Activated T-cell treated with anti-CD3 and anti-CD28 coated beads, Interleukin-2, amount 50 U/mL, for 24 hours (primary cell): ENCODE results near the gene EHBP1L1.

Experiments used
- DNase-seq: peaks from one replicate; pipeline ENCODE4 v3.0.0-alpha.2; 2020
- H3K27ac Mint-ChIP-seq: 2 replicates; pipeline ENCODE4 v1.8.0; 2020; ENCODE audit warnings: mild to moderate bottlenecking, mixed read lengths
- H3K27me3 Mint-ChIP-seq: 2 replicates; pipeline ENCODE4 v1.8.0; 2020; ENCODE audit warnings: mixed read lengths
- H3K36me3 Mint-ChIP-seq: 2 replicates; pipeline ENCODE4 v1.8.0; 2020; ENCODE audit warnings: low read depth, mixed read lengths
- H3K4me1 Mint-ChIP-seq: 2 replicates; pipeline ENCODE4 v1.8.0; 2020; ENCODE audit warnings: low read depth, mixed read lengths
- H3K4me3 Mint-ChIP-seq: 2 replicates; pipeline ENCODE4 v1.8.0; 2020; ENCODE audit warnings: mild to moderate bottlenecking, moderate library complexity, mixed read lengths
- H3K9me3 Mint-ChIP-seq: 2 replicates; pipeline ENCODE4 v1.8.0; 2020; ENCODE audit warnings: mixed read lengths

Gene EHBP1L1

GRCh38 chr11:65539744-65540289 lies 36.0 kb upstream of the EHBP1L1 start:
- peaks cover 28% of the 10 kb centered on the region for H3K4me1 Mint-ChIP-seq
- H3K27me3 Mint-ChIP-seq = no peaks in the 10 kb centered on the region
- peak overlapping the region; percentile 93 for H3K27ac Mint-ChIP-seq
- H3K9me3 Mint-ChIP-seq = no peaks in the 10 kb centered on the region
- peak overlapping the region; percentile 80 for H3K4me3 Mint-ChIP-seq
- no peak for DNase-seq
- H3K36me3 Mint-ChIP-seq = peaks cover 55% of the 10 kb centered on the region

DNA sequence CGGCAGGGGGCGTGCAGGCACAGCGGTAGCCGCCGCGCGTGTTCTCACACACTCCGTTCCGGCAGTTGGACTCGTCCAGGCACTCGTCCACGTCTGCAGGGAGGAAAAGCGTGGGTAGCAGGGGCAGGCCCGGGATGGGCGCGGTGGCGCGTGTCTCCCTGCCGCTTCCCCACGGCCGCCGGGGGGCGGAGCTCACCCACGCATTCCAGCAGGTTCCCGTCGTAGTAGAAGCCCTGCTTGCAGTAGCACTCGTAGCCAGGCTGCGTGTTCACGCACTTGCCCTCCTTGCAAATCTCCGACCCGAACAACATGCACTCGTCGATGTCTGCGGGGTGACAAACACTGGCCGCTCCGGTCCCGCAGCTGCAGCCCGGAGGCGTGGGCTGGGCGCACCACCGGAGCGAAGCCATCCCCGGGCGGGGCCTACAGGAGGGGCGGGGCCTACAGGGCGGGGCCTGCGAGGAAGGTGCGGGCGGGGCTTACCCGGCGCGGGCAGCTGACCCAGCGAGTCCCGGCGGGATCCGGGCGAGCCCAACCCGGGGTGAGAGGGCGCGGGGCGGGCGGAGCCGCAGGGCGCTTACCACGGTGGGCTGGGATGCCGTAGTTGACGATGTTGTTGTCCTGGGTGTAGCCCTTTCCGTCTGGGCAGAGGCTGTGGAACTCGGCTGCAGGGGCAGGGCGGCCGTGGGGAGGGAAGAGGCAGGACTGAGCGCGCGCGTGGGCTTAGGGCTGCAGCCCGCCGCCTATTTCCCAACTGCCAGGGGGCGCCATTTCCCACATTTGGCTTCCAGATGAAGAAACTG lies 35.4 kb upstream of the EHBP1L1 start:
- no peaks in the 10 kb centered on the region for H3K27me3 Mint-ChIP-seq
- H3K9me3 Mint-ChIP-seq = no peaks in the 10 kb centered on the region
- H3K27ac Mint-ChIP-seq = peak overlapping the region; percentile 93
- H3K36me3 Mint-ChIP-seq = peaks cover 51% of the 10 kb centered on the region
- H3K4me3 Mint-ChIP-seq = peak overlapping the region; percentile 80
- peaks cover 35% of the 10 kb centered on the region for H3K4me1 Mint-ChIP-seq
- DNase-seq = peak; percentile 93

GRCh38 chr11:65541093-65541982 lies 34.5 kb upstream of the EHBP1L1 start:
- DNase-seq = no peak
- H3K36me3 Mint-ChIP-seq = peaks cover 45% of the 10 kb centered on the region
- peaks cover 43% of the 10 kb centered on the region for H3K4me1 Mint-ChIP-seq
- no peaks in the 10 kb centered on the region for H3K9me3 Mint-ChIP-seq
- H3K27ac Mint-ChIP-seq = peak overlapping the region; percentile 93
- peak overlapping the region; percentile 80 for H3K4me3 Mint-ChIP-seq
- no peaks in the 10 kb centered on the region for H3K27me3 Mint-ChIP-seq

- Mint-ChIP-seq H3K36me3 (peaks cover 34% of the 10 kb centered on the region), H3K27me3 (no peaks in the 10 kb centered on the region), H3K4me3 (no peak overlapping the region), H3K9me3 (no peaks in the 10 kb centered on the region), H3K27ac (peak overlapping the region; percentile 67), H3K4me1 (peaks cover 54% of the 10 kb centered on the region)
- no peak for DNase-seq
These were observed 33.0 kb upstream of the EHBP1L1 start for GRCh38 chr11:65542738-65543390.

DNA sequence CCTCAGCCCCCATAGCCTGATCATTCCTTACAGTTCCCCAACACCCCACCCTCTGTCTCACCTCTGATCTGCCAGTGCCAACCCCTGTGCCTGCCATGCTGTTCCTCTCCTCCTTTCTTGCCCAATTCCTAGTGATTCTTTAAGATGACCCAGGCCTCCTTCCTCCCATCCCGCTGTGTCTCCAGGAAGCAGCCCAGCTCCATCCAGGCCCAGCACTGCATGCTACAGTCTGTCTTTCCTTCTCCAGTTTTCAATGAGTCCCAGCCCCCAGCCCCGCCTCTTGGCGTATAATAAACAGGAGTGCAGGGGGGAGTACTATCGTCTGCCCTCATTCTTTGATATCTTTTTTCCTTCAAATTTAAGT lies 30.0 kb upstream of the EHBP1L1 start:
- H3K9me3 Mint-ChIP-seq = no peaks in the 10 kb centered on the region
- H3K4me3 Mint-ChIP-seq = peak overlapping the region; percentile 66

GRCh38 chr11:65546217-65546958 lies 29.5 kb upstream of the EHBP1L1 start:
- peak overlapping the region; percentile 89 for H3K27ac Mint-ChIP-seq
- peaks cover 42% of the 10 kb centered on the region for H3K36me3 Mint-ChIP-seq
- H3K27me3 Mint-ChIP-seq = no peaks in the 10 kb centered on the region
- no peaks in the 10 kb centered on the region for H3K9me3 Mint-ChIP-seq
- DNase-seq = peak; percentile 99
- peaks cover 58% of the 10 kb centered on the region for H3K4me1 Mint-ChIP-seq
- H3K4me3 Mint-ChIP-seq = peak overlapping the region; percentile 68

More for the DNA sequence above, 30.0 kb upstream of the EHBP1L1 start:
- DNase-seq = no peak
- Mint-ChIP-seq H3K27me3 (no peaks in the 10 kb centered on the region), H3K36me3 (peaks cover 37% of the 10 kb centered on the region), H3K4me1 (peaks cover 62% of the 10 kb centered on the region), H3K27ac (peak overlapping the region; percentile 83)

DNA sequence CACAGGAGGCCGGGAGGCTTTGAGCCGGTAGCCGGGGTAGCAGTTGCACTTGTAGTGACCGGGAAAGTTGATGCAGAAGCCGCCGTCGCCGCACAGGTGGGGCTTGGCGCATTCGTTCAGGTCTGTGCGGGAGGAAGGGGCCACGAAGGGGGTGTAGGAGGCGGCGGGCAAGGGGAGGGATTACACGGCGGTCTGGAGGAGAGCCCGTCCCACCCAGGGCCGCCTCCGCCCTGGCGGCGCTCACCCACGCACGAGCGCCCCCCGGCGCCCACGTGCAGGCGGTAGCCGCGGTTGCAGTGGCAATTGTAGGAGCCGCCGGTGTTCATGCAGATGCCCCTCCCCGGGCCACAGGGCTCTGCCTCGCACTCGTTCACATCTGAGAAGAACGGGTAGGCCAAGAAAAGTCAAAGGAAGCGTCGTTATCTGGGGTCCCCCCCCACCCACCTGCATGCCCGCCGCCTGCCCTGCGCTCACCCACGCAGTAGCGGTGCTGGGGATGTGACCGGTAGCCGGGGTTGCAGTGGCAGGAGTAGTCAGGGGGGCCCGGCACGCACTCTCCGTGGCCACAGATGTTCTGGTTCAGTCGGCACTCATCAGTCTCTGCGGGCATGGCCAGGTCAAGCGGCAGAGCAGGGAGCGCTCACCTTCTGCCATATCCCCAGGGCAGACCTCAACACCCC lies 28.3 kb upstream of the EHBP1L1 start:
- no peak for DNase-seq

DNA sequence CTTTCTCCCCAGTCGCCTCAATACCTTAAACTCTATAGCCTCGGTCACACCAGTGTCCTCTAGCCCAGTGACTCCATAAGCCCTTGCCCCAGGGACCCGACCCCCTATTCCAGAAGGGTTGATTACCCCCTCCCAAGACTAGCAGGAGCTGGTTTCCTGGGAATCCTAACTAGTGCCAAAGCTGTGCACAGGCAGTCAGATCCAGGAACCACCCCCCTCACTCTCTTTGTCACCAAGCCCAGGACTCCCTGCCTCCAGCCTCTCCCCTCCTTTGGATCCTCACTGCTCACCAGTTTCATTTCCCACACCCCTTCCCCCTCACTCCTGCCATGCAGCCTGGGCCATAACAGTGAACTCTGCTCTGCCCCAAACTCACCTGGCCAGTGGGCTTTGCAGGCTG lies 27.5 kb upstream of the EHBP1L1 start:
- no peak for DNase-seq
- no peaks in the 10 kb centered on the region for H3K27me3 Mint-ChIP-seq
- H3K9me3 Mint-ChIP-seq = no peaks in the 10 kb centered on the region
- H3K27ac Mint-ChIP-seq = no peak overlapping the region
- H3K4me1 Mint-ChIP-seq = peaks cover 69% of the 10 kb centered on the region
- peaks cover 40% of the 10 kb centered on the region for H3K36me3 Mint-ChIP-seq
- H3K4me3 Mint-ChIP-seq = no peak overlapping the region

More for the DNA sequence above, 28.3 kb upstream of the EHBP1L1 start:
- H3K4me3 Mint-ChIP-seq = peak overlapping the region; percentile 68
- peak overlapping the region; percentile 17 for H3K27ac Mint-ChIP-seq
- peaks cover 44% of the 10 kb centered on the region for H3K36me3 Mint-ChIP-seq
- H3K27me3 Mint-ChIP-seq = no peaks in the 10 kb centered on the region
- peaks cover 62% of the 10 kb centered on the region for H3K4me1 Mint-ChIP-seq
- no peaks in the 10 kb centered on the region for H3K9me3 Mint-ChIP-seq

GRCh38 chr11:65549096-65549495 lies 26.8 kb upstream of the EHBP1L1 start:
- no peak overlapping the region for H3K4me3 Mint-ChIP-seq
- peaks cover 70% of the 10 kb centered on the region for H3K4me1 Mint-ChIP-seq
- DNase-seq = no peak
- no peak overlapping the region for H3K27ac Mint-ChIP-seq
- no peaks in the 10 kb centered on the region for H3K9me3 Mint-ChIP-seq
- peaks cover 36% of the 10 kb centered on the region for H3K36me3 Mint-ChIP-seq
- H3K27me3 Mint-ChIP-seq = no peaks in the 10 kb centered on the region

GRCh38 chr11:65551572-65552387 lies 24.1 kb upstream of the EHBP1L1 start:
- DNase-seq = peak; percentile 77
- Mint-ChIP-seq H3K9me3 (no peaks in the 10 kb centered on the region), H3K4me3 (no peak overlapping the region), H3K27me3 (no peaks in the 10 kb centered on the region), H3K4me1 (peaks cover 73% of the 10 kb centered on the region), H3K27ac (peak overlapping the region; percentile 54), H3K36me3 (peaks cover 26% of the 10 kb centered on the region)

DNA sequence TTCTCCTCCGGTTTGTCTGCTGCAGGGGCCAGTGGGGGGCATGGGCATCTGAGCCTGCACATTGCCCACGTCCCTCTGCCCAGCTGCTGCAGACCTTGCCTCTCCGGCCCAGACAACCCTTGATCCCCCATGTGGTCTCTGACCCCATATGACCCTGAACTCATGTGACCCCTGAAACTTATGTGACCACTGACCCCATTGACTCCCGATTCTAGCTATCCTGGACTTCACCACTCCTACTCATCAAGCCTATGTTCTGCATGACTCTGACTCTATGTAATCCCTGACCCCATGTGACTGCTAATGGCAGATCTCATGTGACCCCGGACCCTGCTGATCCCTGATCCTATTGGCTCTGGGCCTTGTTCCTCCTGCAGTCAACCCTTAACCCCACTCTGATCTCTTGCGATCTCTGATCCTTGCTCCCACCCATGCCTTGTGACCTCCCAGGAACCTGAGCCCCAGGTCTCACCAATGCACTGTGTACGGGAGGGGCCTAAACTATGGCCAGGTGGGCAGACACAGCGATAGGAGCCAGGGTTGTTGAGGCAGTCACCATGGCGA lies 23.4 kb upstream of the EHBP1L1 start:
- peaks cover 73% of the 10 kb centered on the region for H3K4me1 Mint-ChIP-seq

DNA sequence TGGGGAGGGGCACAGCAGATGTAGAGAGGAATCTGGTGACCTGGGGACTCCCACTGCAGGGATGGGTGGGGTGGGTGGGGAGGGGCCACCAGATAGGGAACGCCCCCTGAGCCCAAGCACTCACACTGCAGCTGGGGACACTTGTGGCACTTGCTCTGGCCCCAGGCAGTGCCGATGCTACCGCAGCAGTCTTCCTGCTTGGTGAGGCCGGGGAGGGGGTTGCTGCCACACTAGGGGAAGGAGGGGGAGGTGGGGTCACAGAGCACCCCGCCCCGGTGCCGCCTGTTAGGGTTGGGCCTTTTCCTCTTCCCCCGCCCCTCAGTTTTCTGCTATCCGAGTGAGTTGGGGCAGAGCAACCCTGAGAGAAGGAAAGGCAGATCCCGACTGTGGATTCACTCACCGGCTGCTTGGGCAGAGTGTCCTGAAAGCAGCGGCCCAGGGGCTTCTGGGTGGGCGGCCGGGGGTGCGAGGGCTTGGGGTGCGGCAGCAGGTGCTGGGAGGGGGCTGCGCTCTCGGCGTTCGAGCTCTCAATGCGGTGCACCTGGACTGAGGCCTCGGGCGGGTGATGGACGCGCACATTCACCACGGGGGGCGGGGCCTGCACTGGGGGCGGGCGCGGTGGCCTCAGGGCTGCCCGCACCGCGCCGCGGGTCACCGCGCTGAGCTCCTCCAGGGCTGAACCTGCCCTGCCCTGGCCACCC lies 22.4 kb upstream of the EHBP1L1 start:
- H3K36me3 Mint-ChIP-seq = peaks cover 22% of the 10 kb centered on the region
- H3K27me3 Mint-ChIP-seq = no peaks in the 10 kb centered on the region
- no peak overlapping the region for H3K27ac Mint-ChIP-seq
- no peaks in the 10 kb centered on the region for H3K9me3 Mint-ChIP-seq
- H3K4me1 Mint-ChIP-seq = peaks cover 65% of the 10 kb centered on the region
- peak; percentile 78 for DNase-seq
- H3K4me3 Mint-ChIP-seq = peak overlapping the region; percentile 49

More for the DNA sequence above, 23.4 kb upstream of the EHBP1L1 start:
- no peaks in the 10 kb centered on the region for H3K9me3 Mint-ChIP-seq
- H3K4me3 Mint-ChIP-seq = no peak overlapping the region
- no peaks in the 10 kb centered on the region for H3K27me3 Mint-ChIP-seq
- no peak for DNase-seq
- H3K27ac Mint-ChIP-seq = peak overlapping the region; percentile 54
- H3K36me3 Mint-ChIP-seq = peaks cover 26% of the 10 kb centered on the region
